IMR-90 (cell line): ENCODE results near the gene MEGF6. TPM values are rescaled to one million over a fixed set of nuclear protein-coding genes. Genes with fewer than 3 reads are reported as not detected.

Experiments used
- ATAC-seq: fragments of 200-7000 bp; cut with Tn5 transposase; 2 replicates; pipeline ENCODE4 v1.9.1; 2020; ENCODE audit warnings: low read depth, mild to moderate bottlenecking, moderate library complexity
- BruUV-seq: library from RNA; stranded (reverse); fragments of 400-500 nt; replicated peaks from 2 replicates; lab custom pipeline; 2021; lab: Mats Ljungman, UMichigan
- CTCF ChIA-PET: fragments of 300-600 bp; formaldehyde crosslinking; extraction: SDS; loops from one replicate; lab custom pipeline; 2021; ENCODE audit warnings: antibody characterized with exemption; lab: Yijun Ruan, JAX
- POLR2A ChIA-PET: fragments of 300-600 bp; sonication (Branson Sonifier 250); formaldehyde crosslinking; loops from one replicate; lab custom pipeline; 2022; ENCODE audit warnings: antibody characterized with exemption; ENCODE audit not compliant: unreplicated experiment; lab: Charles Lee
- DNase-seq: peaks from one replicate; pipeline ENCODE4 v3.0.0; 2013
- H2AFZ ChIP-seq: replicated peaks from 2 replicates; pipeline ENCODE3; 2013; ENCODE audit warnings: low read length, mild to moderate bottlenecking; ENCODE audit not compliant: poor library complexity
- H2AK5ac ChIP-seq: 2 replicates; pipeline ENCODE4 v1.6.1; 2013; ENCODE audit warnings: low read depth, low read length, inconsistent platforms
- H2AK9ac ChIP-seq: replicated peaks from 2 replicates; pipeline ENCODE3; 2013; ENCODE audit warnings: mild to moderate bottlenecking, low read depth, low read length, moderate library complexity; ENCODE audit not compliant: poor library complexity
- H2BK120ac ChIP-seq: 2 replicates; pipeline ENCODE4 v1.6.1; 2013; ENCODE audit warnings: low read depth, low read length, inconsistent platforms
- H2BK15ac ChIP-seq: 3 replicates; pipeline ENCODE4 v1.6.1; 2013; ENCODE audit warnings: low read depth, low read length, inconsistent platforms
- H2BK20ac ChIP-seq: 2 replicates; pipeline ENCODE4 v1.6.1; 2013; ENCODE audit warnings: low read depth, mild to moderate bottlenecking, inconsistent platforms, low read length, moderate library complexity
- H2BK5ac ChIP-seq: 2 replicates; pipeline ENCODE4 v1.6.1; 2013; ENCODE audit warnings: mild to moderate bottlenecking, low read depth, low read length, inconsistent platforms; ENCODE audit not compliant: poor library complexity, severe bottlenecking
- H3K14ac ChIP-seq: replicated peaks from 2 replicates; pipeline ENCODE4 v1.6.1; 2013; ENCODE audit warnings: low read depth, low read length, inconsistent platforms
- H3K18ac ChIP-seq: 2 replicates; pipeline ENCODE4 v1.6.1; 2013; ENCODE audit warnings: low read depth, low read length, control low read depth
- H3K23ac ChIP-seq: 2 replicates; pipeline ENCODE4 v1.6.1; 2013; ENCODE audit warnings: low read depth, low read length, inconsistent platforms
- H3K27ac ChIP-seq: 2 replicates; pipeline ENCODE4 v1.5.1; 2013; ENCODE audit warnings: mild to moderate bottlenecking, control low read depth, low read length; ENCODE audit not compliant: insufficient read depth
- H3K27me3 ChIP-seq: 2 replicates; pipeline ENCODE4 v1.6.1; 2013; ENCODE audit warnings: low read length; ENCODE audit not compliant: control insufficient read depth, insufficient read depth
- H3K36me3 ChIP-seq: 2 replicates; pipeline ENCODE4 v1.6.1; 2013; ENCODE audit warnings: low read length, mixed read lengths; ENCODE audit not compliant: control insufficient read depth, insufficient read depth
- H3K4ac ChIP-seq: 2 replicates; pipeline ENCODE4 v1.6.1; 2013; ENCODE audit warnings: low read depth, low read length, inconsistent platforms
- H3K4me1 ChIP-seq: 2 replicates; pipeline ENCODE4 v1.6.1; 2013; ENCODE audit warnings: low read length, mixed read lengths; ENCODE audit not compliant: control insufficient read depth, insufficient read depth
- H3K4me2 ChIP-seq: 2 replicates; pipeline ENCODE4 v1.6.1; 2013; ENCODE audit warnings: low read depth, mild to moderate bottlenecking, control low read depth, low read length, moderate library complexity
- H3K4me3 ChIP-seq: 2 replicates; pipeline ENCODE4 v1.5.1; 2013; ENCODE audit warnings: low read depth, mild to moderate bottlenecking, control low read depth, low read length, moderate library complexity; ENCODE audit not compliant: insufficient read depth
- H3K56ac ChIP-seq: 2 replicates; pipeline ENCODE4 v1.6.1; 2013; ENCODE audit warnings: low read length, inconsistent platforms; ENCODE audit not compliant: insufficient read depth; ENCODE audit errors: extremely low read depth
- H3K79me1 ChIP-seq, 2 experiments: 2 replicates each; pipeline ENCODE4 v1.6.1; 2013; ENCODE audit warnings: low read length in 2 of 2, inconsistent platforms in 1 of 2, low read depth in 1 of 2
- H3K9ac ChIP-seq: 2 replicates; pipeline ENCODE4 v1.6.1; 2013; ENCODE audit warnings: low read depth, low read length, control low read depth
- H3K9me1 ChIP-seq: 2 replicates; pipeline ENCODE4 v1.6.1; 2013; ENCODE audit warnings: low read length, inconsistent platforms; ENCODE audit not compliant: insufficient read depth
- H3K9me3 ChIP-seq: 2 replicates; pipeline ENCODE4 v1.6.1; 2013; ENCODE audit warnings: low read length; ENCODE audit not compliant: control insufficient read depth, insufficient read depth
- H4K20me1 ChIP-seq: 2 replicates; pipeline ENCODE4 v1.6.1; 2013; ENCODE audit warnings: low read length, inconsistent platforms; ENCODE audit not compliant: insufficient read depth
- H4K5ac ChIP-seq: 2 replicates; pipeline ENCODE4 v1.6.1; 2013; ENCODE audit warnings: mild to moderate bottlenecking, low read depth, low read length, control low read depth
- H4K8ac ChIP-seq, 2 experiments: 2 replicates each; pipeline ENCODE4 v1.6.1; 2013; ENCODE audit warnings: low read depth in 2 of 2, low read length in 2 of 2, control low read depth in 1 of 2, inconsistent platforms in 1 of 2
- H4K91ac ChIP-seq: 2 replicates; pipeline ENCODE4 v1.6.1; 2013; ENCODE audit warnings: low read depth, low read length, inconsistent platforms; ENCODE audit not compliant: insufficient read depth
- BHLHE40 ChIP-seq: fragments of 150-350 bp; IDR thresholded peaks from 2 replicates; pipeline ENCODE4 v1.6.1; 2016; ENCODE audit warnings: mild to moderate bottlenecking, low read depth, low read length
- CHD1 ChIP-seq: IDR thresholded peaks from 2 replicates; pipeline ENCODE4 v1.6.1; 2012; ENCODE audit warnings: low read depth, low read length, improper control_type of control experiment
- CTCF ChIP-seq: conservative IDR thresholded peaks from 2 replicates; pipeline ENCODE4 v1.5.1; 2012; ENCODE audit warnings: mild to moderate bottlenecking, low read depth, low read length, improper control_type of control experiment
- FOS ChIP-seq: fragments of 150-350 bp; IDR thresholded peaks from 2 replicates; pipeline ENCODE4 v1.6.1; 2016; ENCODE audit warnings: low read depth, low read length
- MAFK ChIP-seq: IDR thresholded peaks from 2 replicates; pipeline ENCODE4 v1.6.1; 2012; ENCODE audit warnings: low read depth, low read length, improper control_type of control experiment
- NFE2L2 ChIP-seq: fragments of 150-350 bp; IDR thresholded peaks from 2 replicates; pipeline ENCODE4 v1.6.1; 2016; ENCODE audit warnings: low read depth, mild to moderate bottlenecking, low read length
- POLR2A ChIP-seq: IDR thresholded peaks from 2 replicates; pipeline ENCODE4 v1.6.1; 2012; ENCODE audit warnings: mild to moderate bottlenecking, low read depth, low read length
- RFX5 ChIP-seq: IDR thresholded peaks from 2 replicates; pipeline ENCODE4 v1.8.0; 2012; ENCODE audit warnings: low read depth, mild to moderate bottlenecking, low read length, moderate library complexity
- WGBS, 2 experiments: methylation state at CpG; one replicate each; pipeline versions ENCODE4 v1.1.5 to v1.1.7; 2013; ENCODE audit warnings: missing lambda C conversion rate in 2 of 2; ENCODE audit not compliant: insufficient read length in 1 of 2; ENCODE audit errors: extremely low coverage in 2 of 2; 5-methylcytosine and 5-hydroxymethylcytosine counted together
- dilution Hi-C: fragments of 300-500 bp; cut with HindIII; formaldehyde crosslinking; loops from one replicate; pipeline ENCODE4 v1.14.3; 2018; ENCODE audit warnings: low sequenced_read_pairs; ENCODE audit not compliant: unreplicated experiment
- in situ Hi-C: fragments of 300-500 bp; cut with MboI; formaldehyde crosslinking; loops from 3 replicates; pipeline ENCODE4 v1.14.3; 2019; ENCODE audit warnings: low sequenced_read_pairs, inconsistent platforms, mixed read lengths
- intact Hi-C: fragments of 100-400 bp; cut with micrococcal nuclease; formaldehyde crosslinking; loops from 2 replicates; pipeline ENCODE4 v1.10.0; 2022
- polyA plus RNA-seq, 3 experiments: library from polyadenylated mRNA; depleted of rRNA; stranded (reverse); fragments of >200 nt; gene quantifications; 2 replicates each; pipeline ENCODE4 v1.2.3, GENCODE V29; 2012; ENCODE audit warnings: low replicate concordance in 1 of 3
- total RNA-seq: library from RNA; depleted of rRNA; stranded (reverse); fragments of >200 nt; gene quantifications from 2 replicates; pipeline ENCODE4 v1.2.3, GENCODE V29; 2012
- TF ChIP-seq, protein P1 (sequence below): fragments of 150-350 bp; IDR thresholded peaks from 2 replicates; pipeline ENCODE4 v1.6.1; 2016; ENCODE audit warnings: low read depth, mild to moderate bottlenecking, low read length, moderate library complexity, borderline replicate concordance
- TF ChIP-seq, protein P2 (sequence below): fragments of 150-350 bp; IDR thresholded peaks from 2 replicates; pipeline ENCODE4 v1.6.1; 2017; ENCODE audit warnings: mild to moderate bottlenecking, antibody characterized with exemption, low read length, low read depth

The MEGF6 gene
- total and polyA plus RNA-seq, 2 of the 4 experiments (the other 2 are of a cell fraction): 0.72 to 4.1 TPM

DNA sequence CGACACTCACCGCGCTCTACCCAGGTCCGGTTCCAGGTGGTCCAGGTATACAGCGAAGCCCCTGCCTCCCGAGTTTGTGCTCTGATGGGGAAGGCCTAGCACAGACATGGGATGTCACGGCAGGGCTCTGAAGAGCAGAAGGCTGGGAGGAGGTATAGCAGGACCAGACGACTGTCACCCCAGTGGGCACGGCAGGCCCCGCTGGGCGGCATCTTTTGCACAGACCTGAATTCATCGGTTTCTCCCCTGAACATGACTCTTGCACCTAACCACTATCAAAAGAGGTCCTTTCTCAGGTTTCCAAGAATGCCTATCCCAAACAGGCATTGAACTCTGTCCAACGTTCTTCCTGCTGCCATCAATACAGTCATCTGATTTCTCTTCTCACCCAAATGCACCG lies 126.3 kb downstream of the MEGF6 start:
- no peak overlapping the region for H2AK5ac ChIP-seq
- H3K27ac ChIP-seq: no peak overlapping the region
- H3K4me1 ChIP-seq: no peaks in the 10 kb centered on the region
- BruUV-seq: no TSS peak
- H3K4ac ChIP-seq: no peak overlapping the region
- H3K14ac ChIP-seq: no peak overlapping the region
- H3K4me2 ChIP-seq: no peak overlapping the region
- H3K9me1 ChIP-seq: no peaks in the 10 kb centered on the region
- TF ChIP-seq, protein P1, sequence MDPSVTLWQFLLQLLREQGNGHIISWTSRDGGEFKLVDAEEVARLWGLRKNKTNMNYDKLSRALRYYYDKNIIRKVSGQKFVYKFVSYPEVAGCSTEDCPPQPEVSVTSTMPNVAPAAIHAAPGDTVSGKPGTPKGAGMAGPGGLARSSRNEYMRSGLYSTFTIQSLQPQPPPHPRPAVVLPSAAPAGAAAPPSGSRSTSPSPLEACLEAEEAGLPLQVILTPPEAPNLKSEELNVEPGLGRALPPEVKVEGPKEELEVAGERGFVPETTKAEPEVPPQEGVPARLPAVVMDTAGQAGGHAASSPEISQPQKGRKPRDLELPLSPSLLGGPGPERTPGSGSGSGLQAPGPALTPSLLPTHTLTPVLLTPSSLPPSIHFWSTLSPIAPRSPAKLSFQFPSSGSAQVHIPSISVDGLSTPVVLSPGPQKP: no peak
- TF ChIP-seq, protein P2, sequence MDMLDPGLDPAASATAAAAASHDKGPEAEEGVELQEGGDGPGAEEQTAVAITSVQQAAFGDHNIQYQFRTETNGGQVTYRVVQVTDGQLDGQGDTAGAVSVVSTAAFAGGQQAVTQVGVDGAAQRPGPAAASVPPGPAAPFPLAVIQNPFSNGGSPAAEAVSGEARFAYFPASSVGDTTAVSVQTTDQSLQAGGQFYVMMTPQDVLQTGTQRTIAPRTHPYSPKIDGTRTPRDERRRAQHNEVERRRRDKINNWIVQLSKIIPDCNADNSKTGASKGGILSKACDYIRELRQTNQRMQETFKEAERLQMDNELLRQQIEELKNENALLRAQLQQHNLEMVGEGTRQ: no peak
- TF ChIP-seq BHLHE40: no peak
- no peak for TF ChIP-seq MAFK
- no peak for TF ChIP-seq CHD1
- no peak for TF ChIP-seq RFX5
- TF ChIP-seq CTCF: no peak
- TF ChIP-seq POLR2A: no peak
- no peak for TF ChIP-seq NFE2L2
- no peak for TF ChIP-seq FOS
- H2BK15ac ChIP-seq: no peak overlapping the region
- no peak overlapping the region for H2AFZ ChIP-seq
- H2BK5ac ChIP-seq: no peak overlapping the region
- no peak overlapping the region for H4K8ac ChIP-seq
- no peak overlapping the region for H3K18ac ChIP-seq
- H3K9ac ChIP-seq: no peak overlapping the region
- no peak overlapping the region for H3K56ac ChIP-seq
- intact Hi-C loops: loop anchor here (5.0 kb wide), 1 partner anchor 77 kb away; no protein-coding TSS in a partner anchor
- H3K36me3 ChIP-seq: no peaks in the 10 kb centered on the region
- H2BK20ac ChIP-seq: no peak overlapping the region
- no peak overlapping the region for H2BK120ac ChIP-seq
- in situ Hi-C loops: loop anchor here (5.0 kb wide), 1 partner anchor 137 kb away; no protein-coding TSS in a partner anchor
- ATAC-seq (no peak), DNase-seq (no peak)
- H3K79me1 ChIP-seq: no peaks in the 10 kb centered on the region
- peaks cover 2% of the 10 kb centered on the region; the same call in 1 of the 2 replicates for H3K27me3 ChIP-seq
- H3K23ac ChIP-seq: no peak overlapping the region
- ChIA-PET POLR2A (no interaction called here), CTCF (interaction anchor here (3.2 kb wide), 1 partner anchor 32 kb away, joined by 12 read pairs; no protein-coding TSS in a partner anchor)
- H3K4me3 ChIP-seq: no peak overlapping the region
- dilution Hi-C loops: no loop called here
- no peak overlapping the region for H2AK9ac ChIP-seq
- no peak overlapping the region for H4K91ac ChIP-seq
- no peaks in the 10 kb centered on the region; the same call in 1 of the 2 replicates for H4K20me1 ChIP-seq
- WGBS, 2 experiments: 80% methylated on average over 1 of the region's 14 CpGs; no CpG with 5 or more reads in 1 of the 2 experiments
- H3K9me3 ChIP-seq: peaks cover 5% of the 10 kb centered on the region
- H4K5ac ChIP-seq: no peak overlapping the region
